H9 (cell line): Measurements from ENCODE around the gene MPC1L. TPM values are rescaled to one million over a fixed set of nuclear protein-coding genes. Genes with fewer than 3 reads are reported as not detected.

Source experiments
- DNase-seq: peaks from one replicate; pipeline ENCODE4 v3.0.0-alpha.2; 2017
- H2AFZ ChIP-seq: one replicate; pipeline ENCODE4 v1.6.1; 2013; ENCODE audit warnings: mild to moderate bottlenecking, low read length, control low read depth, moderate library complexity
- H2AK5ac ChIP-seq: 2 replicates; pipeline ENCODE4 v1.6.1; 2013; ENCODE audit warnings: low read length, control low read depth, mixed read lengths; ENCODE audit not compliant: insufficient read length
- H2BK120ac ChIP-seq: one replicate; pipeline ENCODE4 v1.6.1; 2013; ENCODE audit warnings: low read depth, mild to moderate bottlenecking, low read length, control low read depth, inconsistent platforms; ENCODE audit not compliant: poor library complexity, severe bottlenecking
- H2BK12ac ChIP-seq: 2 replicates; pipeline ENCODE4 v1.6.1; 2013; ENCODE audit warnings: low read length, control low read depth, mixed read lengths, low read depth; ENCODE audit not compliant: insufficient read length
- H2BK15ac ChIP-seq: 2 replicates; pipeline ENCODE4 v1.6.1; 2013; ENCODE audit warnings: low read depth, low read length, control low read depth
- H2BK20ac ChIP-seq: one replicate; pipeline ENCODE4 v1.6.1; 2013; ENCODE audit warnings: low read depth, mild to moderate bottlenecking, low read length, control low read depth, inconsistent platforms; ENCODE audit not compliant: poor library complexity, severe bottlenecking
- H2BK5ac ChIP-seq: 2 replicates; pipeline ENCODE4 v1.6.1; 2013; ENCODE audit warnings: low read length, control low read depth, mixed read lengths; ENCODE audit not compliant: insufficient read length
- H3K14ac ChIP-seq: 2 replicates; pipeline ENCODE4 v1.6.1; 2013; ENCODE audit warnings: low read length, control low read depth; ENCODE audit not compliant: insufficient read depth
- H3K18ac ChIP-seq: 2 replicates; pipeline ENCODE4 v1.6.1; 2013; ENCODE audit warnings: low read depth, mild to moderate bottlenecking, mixed read lengths, low read length, control low read depth; ENCODE audit not compliant: insufficient read length
- H3K23ac ChIP-seq: 2 replicates; pipeline ENCODE4 v1.6.1; 2013; ENCODE audit warnings: low read length, control low read depth, mixed read lengths, low read depth; ENCODE audit not compliant: insufficient read length
- H3K23me2 ChIP-seq: 2 replicates; pipeline ENCODE4 v1.6.1; 2013; ENCODE audit warnings: low read depth, mild to moderate bottlenecking, mixed read lengths, low read length, control low read depth; ENCODE audit not compliant: insufficient read length, poor library complexity, severe bottlenecking
- H3K27ac ChIP-seq: 2 replicates; pipeline ENCODE4 v1.5.1; 2013; ENCODE audit warnings: low read length, control low read depth, mixed read lengths, low read depth; ENCODE audit not compliant: insufficient read length
- H3K27me3 ChIP-seq: 2 replicates; pipeline ENCODE4 v1.6.1; 2013; ENCODE audit warnings: low read length, control low read depth, inconsistent platforms; ENCODE audit not compliant: insufficient read depth
- H3K4ac ChIP-seq: 2 replicates; pipeline ENCODE4 v1.6.1; 2013; ENCODE audit warnings: low read depth, mild to moderate bottlenecking, control low read depth, inconsistent platforms, low read length, moderate library complexity
- H3K4me1 ChIP-seq: 2 replicates; pipeline ENCODE4 v1.6.1; 2013; ENCODE audit warnings: low read length, control low read depth, inconsistent platforms; ENCODE audit not compliant: insufficient read depth
- H3K4me2 ChIP-seq: 2 replicates; pipeline ENCODE4 v1.6.1; 2013; ENCODE audit warnings: low read length, control low read depth, mixed read lengths; ENCODE audit not compliant: insufficient read length, insufficient read depth
- H3K56ac ChIP-seq: 2 replicates; pipeline ENCODE4 v1.6.1; 2013; ENCODE audit warnings: low read depth, mild to moderate bottlenecking, mixed read lengths, low read length, control low read depth; ENCODE audit not compliant: insufficient read length
- H3K79me1 ChIP-seq: 2 replicates; pipeline ENCODE4 v1.6.1; 2013; ENCODE audit warnings: low read depth, mild to moderate bottlenecking, moderate library complexity, low read length, control low read depth, inconsistent platforms; ENCODE audit not compliant: insufficient read depth, poor library complexity, severe bottlenecking
- H3K79me2 ChIP-seq: 2 replicates; pipeline ENCODE4 v1.6.1; 2013; ENCODE audit warnings: low read length, control low read depth, inconsistent platforms; ENCODE audit not compliant: insufficient read depth
- H3K9ac ChIP-seq: 2 replicates; pipeline ENCODE4 v1.6.1; 2013; ENCODE audit warnings: low read length, control low read depth, mixed read lengths; ENCODE audit not compliant: insufficient read length; ENCODE audit errors: extremely low read depth
- H3K9me3 ChIP-seq: one replicate; pipeline ENCODE4 v1.6.1; 2013; ENCODE audit warnings: low read depth, low read length, inconsistent platforms; ENCODE audit not compliant: control insufficient read depth
- H3T11ph ChIP-seq: one replicate; pipeline ENCODE4 v1.6.1; 2013; ENCODE audit warnings: mild to moderate bottlenecking, low read length, control low read depth, inconsistent platforms
- H4K20me1 ChIP-seq: one replicate; pipeline ENCODE4 v1.6.1; 2013; ENCODE audit not compliant: control insufficient read depth, insufficient read length, insufficient read depth
- H4K5ac ChIP-seq: 2 replicates; pipeline ENCODE4 v1.6.1; 2013; ENCODE audit warnings: low read depth, mild to moderate bottlenecking, mixed read lengths, low read length, control low read depth; ENCODE audit not compliant: insufficient read length
- H4K8ac ChIP-seq: replicated peaks from 2 replicates; pipeline ENCODE4 v1.6.1; 2013; ENCODE audit warnings: low read length, control low read depth, mixed read lengths, low read depth; ENCODE audit not compliant: insufficient read length
- H4K91ac ChIP-seq: 2 replicates; pipeline ENCODE4 v1.6.1; 2013; ENCODE audit warnings: low read depth, mild to moderate bottlenecking, moderate library complexity, mixed read lengths, low read length, control low read depth; ENCODE audit not compliant: insufficient read length
- H3K27ac Mint-ChIP-seq, 3 experiments: 2 replicates in 2 of 3; 3 replicates in 1 of 3; pipeline ENCODE4 v1.8.0; 2020 to 2021; ENCODE audit warnings: mixed read lengths in 3 of 3, mild to moderate bottlenecking in 1 of 3, moderate library complexity in 1 of 3
- H3K27me3 Mint-ChIP-seq: 2 replicates; pipeline ENCODE4 v1.8.0; 2021; ENCODE audit warnings: low read depth, mild to moderate bottlenecking, moderate library complexity, mixed read lengths
- H3K36me3 Mint-ChIP-seq, 3 experiments: 2 replicates in 2 of 3; 3 replicates in 1 of 3; pipeline ENCODE4 v1.8.0; 2020 to 2021; ENCODE audit warnings: low read depth in 3 of 3, mixed read lengths in 3 of 3; ENCODE audit not compliant: insufficient read depth in 1 of 3
- H3K4me1 Mint-ChIP-seq, 2 experiments: 2 replicates each; pipeline ENCODE4 v1.8.0; 2020; ENCODE audit warnings: mixed read lengths in 2 of 2
- H3K4me3 Mint-ChIP-seq, 2 experiments: 2 replicates in 1 of 2; 3 replicates in 1 of 2; pipeline ENCODE4 v1.8.0; 2020 to 2021; ENCODE audit warnings: mild to moderate bottlenecking in 2 of 2, mixed read lengths in 2 of 2, moderate library complexity in 1 of 2
- H3K9me3 Mint-ChIP-seq, 2 experiments: 2 replicates in 1 of 2; 3 replicates in 1 of 2; pipeline ENCODE4 v1.8.0; 2020; ENCODE audit warnings: mild to moderate bottlenecking in 2 of 2, mixed read lengths in 2 of 2, moderate library complexity in 1 of 2
- WGBS: extraction: QIAGEN DNeasy Blood & Tissue Kit; methylation state at CpG from one replicate; pipeline ENCODE4 v1.1.7; 2013; ENCODE audit warnings: missing lambda C conversion rate, low lambda C conversion rate, mixed read lengths; ENCODE audit not compliant: insufficient read length; ENCODE audit errors: extremely low coverage; 5-methylcytosine and 5-hydroxymethylcytosine counted together
- total RNA-seq: library from RNA; stranded (reverse); gene quantifications from 2 replicates; pipeline ENCODE4 v1.2.1, GENCODE V29; 2021
- TF ChIP-seq, protein P1 (sequence below): fragments of 200-600 bp; sonication (generic); conservative IDR thresholded peaks from 3 replicates; pipeline ENCODE4 v1.8.0; 2021; ENCODE audit warnings: antibody characterized with exemption, mild to moderate bottlenecking

The MPC1L gene
- total RNA-seq, 1 experiment from 2014 or later = not detected

DNA sequence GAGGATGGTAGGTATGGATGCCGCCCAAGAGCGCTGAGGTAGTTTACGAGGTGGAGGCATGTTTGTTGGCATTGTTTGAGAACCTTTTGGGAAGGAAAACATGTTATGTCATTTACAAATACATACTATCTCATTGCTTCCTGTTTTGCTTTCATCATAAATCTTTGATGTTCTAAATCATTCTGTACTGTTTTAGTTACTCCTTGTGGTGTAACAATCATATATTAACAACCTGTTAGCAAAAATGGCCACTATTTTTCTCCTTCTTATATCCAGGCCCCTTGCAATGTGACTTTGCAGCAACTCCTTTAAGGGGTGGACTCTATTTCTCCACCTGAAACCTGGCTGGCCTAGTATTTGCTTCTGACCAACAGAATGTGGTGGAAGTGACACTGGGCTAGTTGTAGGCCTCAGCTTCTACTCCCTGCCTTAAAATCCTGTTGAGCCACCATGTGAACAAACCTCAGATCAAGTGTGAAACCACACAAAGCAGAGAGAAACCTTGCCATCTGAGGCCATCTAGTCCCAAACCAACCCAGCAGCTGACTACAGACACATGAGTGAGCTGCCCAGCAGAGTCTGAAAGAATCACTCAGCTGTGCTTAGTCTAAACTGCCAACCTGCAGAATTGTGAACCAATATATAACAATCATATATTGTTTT lies 40.0 kb downstream of the MPC1L start:
- Histone ChIP-seq H3K56ac (no peak overlapping the region), H3T11ph (no peak overlapping the region), H3K79me1 (no peaks in the 10 kb centered on the region), H2BK12ac (no peak overlapping the region), H2BK20ac (no peak overlapping the region), H4K5ac (no peak overlapping the region), H3K4me2 (no peak overlapping the region), H4K8ac (no peak overlapping the region), H3K23ac (no peak overlapping the region), H4K20me1 (no peaks in the 10 kb centered on the region), H3K27me3 (no peaks in the 10 kb centered on the region), H3K9me3 (no peaks in the 10 kb centered on the region), H3K4me1 (no peaks in the 10 kb centered on the region; the same call in 1 of the 2 replicates), H3K18ac (no peak overlapping the region), H2AFZ (no peak overlapping the region), H3K79me2 (no peaks in the 10 kb centered on the region), H2AK5ac (no peak overlapping the region), H3K9ac (no peak overlapping the region), H2BK15ac (no peak overlapping the region), H4K91ac (no peak overlapping the region), H3K14ac (no peak overlapping the region), H3K27ac (no peak overlapping the region), H2BK120ac (no peak overlapping the region), H2BK5ac (no peak overlapping the region), H3K23me2 (no peaks in the 10 kb centered on the region), H3K4ac (no peak overlapping the region)
- WGBS = no CpG with 5 or more reads among the region's 3 CpGs
- peaks cover 57 to 59% of the 10 kb centered on the region in 2 experiments for H3K9me3 Mint-ChIP-seq
- H3K27ac Mint-ChIP-seq = no peak overlapping the region
- H3K4me3 Mint-ChIP-seq = no peak overlapping the region
- DNase-seq = no peak
- TF ChIP-seq, protein P1, sequence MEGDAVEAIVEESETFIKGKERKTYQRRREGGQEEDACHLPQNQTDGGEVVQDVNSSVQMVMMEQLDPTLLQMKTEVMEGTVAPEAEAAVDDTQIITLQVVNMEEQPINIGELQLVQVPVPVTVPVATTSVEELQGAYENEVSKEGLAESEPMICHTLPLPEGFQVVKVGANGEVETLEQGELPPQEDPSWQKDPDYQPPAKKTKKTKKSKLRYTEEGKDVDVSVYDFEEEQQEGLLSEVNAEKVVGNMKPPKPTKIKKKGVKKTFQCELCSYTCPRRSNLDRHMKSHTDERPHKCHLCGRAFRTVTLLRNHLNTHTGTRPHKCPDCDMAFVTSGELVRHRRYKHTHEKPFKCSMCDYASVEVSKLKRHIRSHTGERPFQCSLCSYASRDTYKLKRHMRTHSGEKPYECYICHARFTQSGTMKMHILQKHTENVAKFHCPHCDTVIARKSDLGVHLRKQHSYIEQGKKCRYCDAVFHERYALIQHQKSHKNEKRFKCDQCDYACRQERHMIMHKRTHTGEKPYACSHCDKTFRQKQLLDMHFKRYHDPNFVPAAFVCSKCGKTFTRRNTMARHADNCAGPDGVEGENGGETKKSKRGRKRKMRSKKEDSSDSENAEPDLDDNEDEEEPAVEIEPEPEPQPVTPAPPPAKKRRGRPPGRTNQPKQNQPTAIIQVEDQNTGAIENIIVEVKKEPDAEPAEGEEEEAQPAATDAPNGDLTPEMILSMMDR = no peak
- H3K27me3 Mint-ChIP-seq = no peaks in the 10 kb centered on the region
- H3K36me3 Mint-ChIP-seq = peaks cover 52 to 85% (median 75%) of the 10 kb centered on the region in 3 experiments
- peaks cover 2 to 5% of the 10 kb centered on the region in 2 experiments; a peak in 2 of 4 replicates for H3K4me1 Mint-ChIP-seq
